Measurements from ENCODE around the gene C1QTNF6.

C1QTNF6 gene

DNA sequence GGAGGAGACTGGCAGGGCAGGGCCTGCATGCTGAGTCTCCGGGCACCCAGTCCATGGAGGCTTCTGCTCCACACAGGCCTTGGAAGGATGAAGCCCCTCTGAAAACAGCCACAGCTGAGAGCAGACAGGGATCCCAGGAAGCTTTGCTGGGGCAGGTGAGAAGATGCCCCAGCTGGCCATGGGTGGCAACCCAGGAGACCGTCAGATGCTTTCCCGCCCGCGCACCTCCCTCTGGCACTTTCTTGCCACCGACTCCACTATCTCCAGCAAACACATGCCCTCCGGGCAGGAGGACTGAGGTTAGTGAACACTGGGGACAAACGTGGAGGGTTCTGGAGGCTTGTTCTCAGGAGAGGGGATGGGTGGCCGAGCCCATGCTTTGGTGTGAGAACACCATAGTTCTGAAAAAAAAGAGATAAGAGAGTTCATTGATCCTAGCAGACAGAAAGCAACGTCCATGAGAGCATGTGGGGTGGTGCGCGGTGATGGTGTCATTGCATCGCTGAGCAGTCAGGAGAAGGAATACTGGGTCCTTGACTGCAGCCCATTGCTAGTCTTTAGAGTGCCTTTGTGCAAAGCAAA is 2.3 kb downstream of the C1QTNF6 start:
- H2AFZ ChIP-seq (ENCODE audit: low read depth, low read length): no peak overlapping the region
- H4K8ac ChIP-seq (ENCODE audit: low read length): no peak overlapping the region
- peaks cover 19% of the 10 kb centered on the region for H3K4me1 ChIP-seq (ENCODE audit: control insufficient read depth, insufficient read depth, low read depth, low read length)
- no peak for DNase-seq
- no peak overlapping the region for H2BK5ac ChIP-seq (ENCODE audit: low read depth, low read length, poor library complexity, severe bottlenecking)
- peaks cover 36 to 40% of the 10 kb centered on the region in 2 experiments for H3K36me3 ChIP-seq (ENCODE audit: control insufficient read depth in 1 of 2, insufficient read depth in 2 of 2, low read depth in 1 of 2, low read length in 2 of 2)
- no peaks in the 10 kb centered on the region for H3K9me3 ChIP-seq (ENCODE audit: control insufficient read depth, low read length)
- H3K14ac ChIP-seq (ENCODE audit: low read length in 2 of 2): no peak overlapping the region
- 92% methylated on average over 12 of the region's 13 CpGs for WGBS
- H3K23ac ChIP-seq (ENCODE audit: low read length in 2 of 2): no peak overlapping the region
- H3K27me3 ChIP-seq (ENCODE audit: control insufficient read depth in 1 of 2, insufficient read depth in 1 of 2, low read length in 2 of 2): no peaks in the 10 kb centered on the region
- no peak overlapping the region for H2AK5ac ChIP-seq (ENCODE audit: low read length, severe bottlenecking)
- H3K27ac ChIP-seq (ENCODE audit: low read length, poor library complexity, severe bottlenecking): no peak overlapping the region
- no peak overlapping the region for H2BK12ac ChIP-seq (ENCODE audit: low read length in 2 of 2)
- H3K18ac ChIP-seq (ENCODE audit: low read depth in 1 of 2, low read length in 2 of 2): no peak overlapping the region
- H3K4me3 ChIP-seq (ENCODE audit: insufficient read depth in 1 of 2, low read depth in 1 of 2, low read length in 2 of 2): no peak overlapping the region
- no peak overlapping the region for H2BK120ac ChIP-seq (ENCODE audit: low read depth, low read length)
- no peak overlapping the region for H3K4ac ChIP-seq (ENCODE audit: low read depth in 1 of 2, low read length in 2 of 2)
- no peak overlapping the region for H2BK15ac ChIP-seq (ENCODE audit: low read depth, poor library complexity, severe bottlenecking)
- no peak overlapping the region for H3K4me2 ChIP-seq (ENCODE audit: low read length, poor library complexity, severe bottlenecking)
- H4K91ac ChIP-seq (ENCODE audit: low read length): no peak overlapping the region
- H3K9ac ChIP-seq (ENCODE audit: low read length): no peak overlapping the region
- H3K79me1 ChIP-seq (replicated peaks; ENCODE audit: low read length, poor library complexity, severe bottlenecking): peaks cover 4% of the 10 kb centered on the region

DNA sequence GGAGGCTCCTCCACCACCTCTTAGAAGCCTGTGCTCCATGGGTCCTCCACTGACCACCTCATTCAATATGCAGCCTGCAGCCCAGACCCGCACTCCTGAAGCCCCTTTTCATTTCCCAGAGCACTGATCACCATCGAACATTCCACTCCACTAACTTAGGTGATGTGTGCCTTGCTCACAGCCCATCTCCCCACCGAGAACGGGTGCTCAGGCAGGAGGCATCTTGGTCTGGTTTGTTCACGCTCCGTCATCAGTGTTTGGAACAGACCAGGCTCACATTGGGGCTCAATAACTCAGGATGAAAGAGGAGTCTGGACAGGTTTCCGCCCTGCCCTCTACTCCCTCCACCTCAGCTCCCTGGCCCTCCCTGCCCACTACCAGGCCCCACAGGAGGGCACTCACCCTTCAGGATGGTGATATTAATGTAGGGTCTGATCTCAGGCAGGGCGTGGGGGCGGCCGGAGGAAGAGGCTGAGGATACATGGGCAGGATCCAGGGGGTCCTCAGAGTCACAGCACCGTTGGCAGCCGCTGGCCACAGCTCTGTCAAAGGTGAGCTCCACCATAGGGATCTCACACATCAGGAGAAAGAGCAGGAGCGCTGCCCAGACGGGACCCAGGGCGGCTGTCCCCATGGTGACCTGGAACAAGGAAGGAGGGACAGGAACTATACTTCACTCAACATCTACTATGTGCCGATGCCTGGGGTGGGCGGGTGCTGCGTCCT is 3.1 kb downstream of the C1QTNF6 start:
- H3K4me1 ChIP-seq (ENCODE audit: control insufficient read depth, insufficient read depth, low read depth, low read length): peaks cover 19% of the 10 kb centered on the region
- H2BK5ac ChIP-seq (ENCODE audit: low read depth, low read length, poor library complexity, severe bottlenecking): no peak overlapping the region
- H2AK5ac ChIP-seq (ENCODE audit: low read length, severe bottlenecking): no peak overlapping the region
- no peak overlapping the region for H3K4ac ChIP-seq (ENCODE audit: low read depth in 1 of 2, low read length in 2 of 2)
- no peak overlapping the region for H3K4me2 ChIP-seq (ENCODE audit: low read length, poor library complexity, severe bottlenecking)
- no peak for DNase-seq
- 92% methylated on average over 17 of the region's 18 CpGs for WGBS
- H2BK12ac ChIP-seq (ENCODE audit: low read length in 2 of 2): no peak overlapping the region
- no peak overlapping the region for H2BK15ac ChIP-seq (ENCODE audit: low read depth, poor library complexity, severe bottlenecking)
- no peak overlapping the region for H3K14ac ChIP-seq (ENCODE audit: low read length in 2 of 2)
- peaks cover 4% of the 10 kb centered on the region for H3K79me1 ChIP-seq (replicated peaks; ENCODE audit: low read length, poor library complexity, severe bottlenecking)
- no peak overlapping the region for H3K18ac ChIP-seq (ENCODE audit: low read depth in 1 of 2, low read length in 2 of 2)
- H3K9ac ChIP-seq (ENCODE audit: low read length): no peak overlapping the region
- peaks cover 40 to 44% of the 10 kb centered on the region in 2 experiments for H3K36me3 ChIP-seq (ENCODE audit: control insufficient read depth in 1 of 2, insufficient read depth in 2 of 2, low read depth in 1 of 2, low read length in 2 of 2)
- no peak overlapping the region for H2BK120ac ChIP-seq (ENCODE audit: low read depth, low read length)
- no peaks in the 10 kb centered on the region for H3K27me3 ChIP-seq (ENCODE audit: control insufficient read depth in 1 of 2, insufficient read depth in 1 of 2, low read length in 2 of 2)
- H2AFZ ChIP-seq (ENCODE audit: low read depth, low read length): no peak overlapping the region
- H4K8ac ChIP-seq (ENCODE audit: low read length): no peak overlapping the region
- no peak overlapping the region for H3K4me3 ChIP-seq (ENCODE audit: insufficient read depth in 1 of 2, low read depth in 1 of 2, low read length in 2 of 2)
- H3K23ac ChIP-seq (ENCODE audit: low read length in 2 of 2): no peak overlapping the region
- H3K27ac ChIP-seq (ENCODE audit: low read length, poor library complexity, severe bottlenecking): no peak overlapping the region
- no peaks in the 10 kb centered on the region for H3K9me3 ChIP-seq (ENCODE audit: control insufficient read depth, low read length)
- H4K91ac ChIP-seq (ENCODE audit: low read length): no peak overlapping the region

GRCh38 chr22:37184380-37184755 is 3.7 kb downstream of the C1QTNF6 start:
- 94% methylated on average over 12 of the region's 12 CpGs for WGBS
- Histone ChIP-seq H3K9me3 (ENCODE audit: control insufficient read depth, low read length) (no peaks in the 10 kb centered on the region), H3K4me3 (ENCODE audit: insufficient read depth in 1 of 2, low read depth in 1 of 2, low read length in 2 of 2) (no peak overlapping the region), H2AFZ (ENCODE audit: low read depth, low read length) (no peak overlapping the region), H2BK120ac (ENCODE audit: low read depth, low read length) (no peak overlapping the region), H3K27me3 (ENCODE audit: control insufficient read depth in 1 of 2, insufficient read depth in 1 of 2, low read length in 2 of 2) (no peaks in the 10 kb centered on the region), H4K8ac (ENCODE audit: low read length) (no peak overlapping the region), H2BK12ac (ENCODE audit: low read length in 2 of 2) (no peak overlapping the region), H3K36me3 (ENCODE audit: control insufficient read depth in 1 of 2, insufficient read depth in 2 of 2, low read depth in 1 of 2, low read length in 2 of 2) (peaks cover 40 to 48% of the 10 kb centered on the region in 2 experiments), H3K4ac (ENCODE audit: low read depth in 1 of 2, low read length in 2 of 2) (no peak overlapping the region), H2AK5ac (ENCODE audit: low read length, severe bottlenecking) (no peak overlapping the region), H3K9ac (ENCODE audit: low read length) (no peak overlapping the region), H3K18ac (ENCODE audit: low read depth in 1 of 2, low read length in 2 of 2) (no peak overlapping the region), H2BK15ac (ENCODE audit: low read depth, poor library complexity, severe bottlenecking) (no peak overlapping the region), H3K14ac (ENCODE audit: low read length in 2 of 2) (no peak overlapping the region), H3K79me1 (replicated peaks; ENCODE audit: low read length, poor library complexity, severe bottlenecking) (peaks cover 4% of the 10 kb centered on the region), H4K91ac (ENCODE audit: low read length) (no peak overlapping the region), H3K27ac (ENCODE audit: low read length, poor library complexity, severe bottlenecking) (no peak overlapping the region), H3K4me1 (ENCODE audit: control insufficient read depth, insufficient read depth, low read depth, low read length) (peaks cover 21% of the 10 kb centered on the region), H3K4me2 (ENCODE audit: low read length, poor library complexity, severe bottlenecking) (no peak overlapping the region), H2BK5ac (ENCODE audit: low read depth, low read length, poor library complexity, severe bottlenecking) (no peak overlapping the region), H3K23ac (ENCODE audit: low read length in 2 of 2) (no peak overlapping the region)
- DNase-seq: no peak

DNA sequence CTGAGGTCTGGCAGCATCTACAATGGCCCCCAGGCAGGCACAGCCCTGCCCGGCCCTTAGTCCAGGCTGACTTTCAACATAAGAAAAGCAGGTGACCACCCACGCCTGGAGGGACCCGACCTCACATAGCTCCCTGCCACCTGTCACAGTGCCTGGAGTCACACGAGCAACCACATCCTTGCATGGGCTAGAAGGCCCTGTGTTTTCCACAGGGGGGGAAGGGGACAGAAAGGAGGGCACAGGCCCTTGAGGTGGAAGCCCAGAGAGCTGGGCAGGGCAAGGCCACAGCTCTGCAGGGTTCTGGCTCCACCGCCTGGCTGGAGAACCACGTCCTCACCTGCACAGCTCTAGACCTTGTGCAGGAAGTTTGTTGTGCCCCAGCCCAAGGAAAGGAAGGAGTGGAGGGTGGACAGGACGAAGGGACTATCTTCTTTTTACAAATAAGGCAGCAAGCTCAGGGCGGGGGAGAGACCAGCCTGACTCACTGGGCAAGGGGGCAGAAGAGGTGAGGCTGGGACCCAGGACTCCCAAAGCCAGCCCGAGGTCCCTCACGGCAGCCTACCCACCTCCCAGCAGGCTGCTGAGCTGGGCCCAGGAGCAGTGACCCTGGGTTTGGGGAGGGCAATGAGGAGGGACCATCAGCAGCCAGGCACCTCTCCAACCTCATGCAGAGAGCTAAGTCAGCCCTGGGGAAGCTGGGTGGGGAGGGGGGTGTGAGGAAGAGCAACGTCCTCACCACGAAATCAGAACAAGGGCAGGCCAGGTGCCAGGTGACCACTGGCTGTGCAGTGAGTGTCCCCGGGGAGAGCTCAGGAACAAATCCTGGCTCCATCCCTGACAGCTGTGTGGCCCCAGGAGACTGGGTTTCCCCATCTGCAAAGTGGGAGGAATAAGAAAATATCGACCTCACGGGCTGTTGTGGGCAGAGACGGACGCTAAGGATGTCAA is 4.3 kb downstream of the C1QTNF6 start:
- no peak for DNase-seq

More for the DNA sequence above, 4.3 kb downstream of the C1QTNF6 start:
- no peak overlapping the region for H2AFZ ChIP-seq (ENCODE audit: low read depth, low read length)
- 92% methylated on average over 17 of the region's 17 CpGs for WGBS
- no peak overlapping the region for H4K91ac ChIP-seq (ENCODE audit: low read length)
- peaks cover 40 to 48% of the 10 kb centered on the region in 2 experiments for H3K36me3 ChIP-seq (ENCODE audit: control insufficient read depth in 1 of 2, insufficient read depth in 2 of 2, low read depth in 1 of 2, low read length in 2 of 2)
- H2BK5ac ChIP-seq (ENCODE audit: low read depth, low read length, poor library complexity, severe bottlenecking): no peak overlapping the region
- H3K27me3 ChIP-seq (ENCODE audit: control insufficient read depth in 1 of 2, insufficient read depth in 1 of 2, low read length in 2 of 2): no peaks in the 10 kb centered on the region
- H3K9me3 ChIP-seq (ENCODE audit: control insufficient read depth, low read length): no peaks in the 10 kb centered on the region
- no peak overlapping the region for H2BK15ac ChIP-seq (ENCODE audit: low read depth, poor library complexity, severe bottlenecking)
- H3K18ac ChIP-seq (ENCODE audit: low read depth in 1 of 2, low read length in 2 of 2): no peak overlapping the region
- H3K14ac ChIP-seq (ENCODE audit: low read length in 2 of 2): no peak overlapping the region
- no peak overlapping the region for H2AK5ac ChIP-seq (ENCODE audit: low read length, severe bottlenecking)
- no peak overlapping the region for H3K4ac ChIP-seq (ENCODE audit: low read depth in 1 of 2, low read length in 2 of 2)
- no peak overlapping the region for H2BK12ac ChIP-seq (ENCODE audit: low read length in 2 of 2)
- H3K23ac ChIP-seq (ENCODE audit: low read length in 2 of 2): no peak overlapping the region
- H3K4me2 ChIP-seq (ENCODE audit: low read length, poor library complexity, severe bottlenecking): no peak overlapping the region
- H3K4me3 ChIP-seq (ENCODE audit: insufficient read depth in 1 of 2, low read depth in 1 of 2, low read length in 2 of 2): no peak overlapping the region
- H3K79me1 ChIP-seq (replicated peaks; ENCODE audit: low read length, poor library complexity, severe bottlenecking): peaks cover 4% of the 10 kb centered on the region
- H3K9ac ChIP-seq (ENCODE audit: low read length): no peak overlapping the region
- H3K27ac ChIP-seq (ENCODE audit: low read length, poor library complexity, severe bottlenecking): no peak overlapping the region
- no peak overlapping the region for H2BK120ac ChIP-seq (ENCODE audit: low read depth, low read length)
- H4K8ac ChIP-seq (ENCODE audit: low read length): no peak overlapping the region
- H3K4me1 ChIP-seq (ENCODE audit: control insufficient read depth, insufficient read depth, low read depth, low read length): peaks cover 25% of the 10 kb centered on the region
